Prostate gland (tissue), 2 donors: ENCODE results near the gene USP25. TPM values are rescaled to one million over a fixed set of nuclear protein-coding genes. Genes with fewer than 3 reads are reported as not detected.
"Not testable (repeated sequence)": the region's sequence is repeated elsewhere in the genome, so short reads cannot be mapped to it uniquely, and the experiment has no call there.

Experiments
- DNase-seq: peaks from one replicate; pipeline ENCODE4 v3.0.0-alpha.2; 2019; ENCODE audit warnings: low spot score
- H3K27ac ChIP-seq, 2 donors: fragments of 200-600 bp; sonication (generic); 2 replicates each; pipeline ENCODE4 v1.5.1; 2017 to 2019
- H3K27me3 ChIP-seq: fragments of 200-600 bp; sonication (generic); replicated peaks from 2 replicates; pipeline ENCODE4 v1.5.1; 2019; ENCODE audit not compliant: insufficient read depth
- H3K36me3 ChIP-seq, 2 donors: fragments of 200-600 bp; sonication (generic); 1 replicate in 1 of 2; 2 replicates in 1 of 2; pipeline versions ENCODE4 v1.5.1 to v1.8.1; 2017 to 2019
- H3K4me1 ChIP-seq: fragments of 200-600 bp; sonication (generic); replicated peaks from 2 replicates; pipeline ENCODE4 v1.5.1; 2019
- H3K4me3 ChIP-seq, 2 donors: fragments of 200-600 bp; sonication (generic); 2 replicates each; pipeline ENCODE4 v1.5.1; 2017 to 2019
- H3K9me3 ChIP-seq: fragments of 200-600 bp; sonication (generic); 2 replicates; pipeline ENCODE4 v1.5.1; 2017
- CTCF ChIP-seq, 4 experiments: fragments of 200-600 bp in 2 of 4; fragments of 450-650 bp in 2 of 4; sonication (generic) in 2 of 4; IDR thresholded peaks; 1 replicate in 3 of 4; 2 replicates in 1 of 4; pipeline ENCODE4 v1.5.1; 2016 to 2019; ENCODE audit warnings: antibody characterized with exemption in 4 of 4, mild to moderate bottlenecking in 2 of 4, moderate library complexity in 2 of 4
- POLR2A ChIP-seq: fragments of 450-650 bp; IDR thresholded peaks from one replicate; pipeline ENCODE4 v1.6.1; 2016; ENCODE audit warnings: antibody characterized with exemption, mild to moderate bottlenecking
- POLR2AphosphoS5 ChIP-seq: sonication (generic); formaldehyde crosslinking; IDR thresholded peaks from one replicate; pipeline ENCODE4 v1.6.1; 2017; ENCODE audit warnings: antibody characterized with exemption
- WGBS: methylation state at CpG from one replicate; pipeline ENCODE4 v1.1.5; 2018; 5-methylcytosine and 5-hydroxymethylcytosine counted together
- intact Hi-C: fragments of 100-400 bp; cut with DNase I; formaldehyde crosslinking; loops from one replicate; pipeline ENCODE4 v1.14.2; 2022
- total RNA-seq, 2 donors: library from RNA; depleted of rRNA; stranded (reverse); fragments of >200 nt; gene quantifications; one replicate each; pipeline ENCODE4 v1.1.0, GENCODE V29; 2016

Gene USP25
- total RNA-seq, 2 donors from 2014 or later, result 30.4 to 49.3 TPM

- H3K4me3 ChIP-seq, result no peak overlapping the region
- TF ChIP-seq POLR2AphosphoS5 (no peak), CTCF (IDR thresholded peaks at IDR 0.05) (no peak), POLR2A (no peak)
- no peaks in the 10 kb centered on the region for H3K9me3 ChIP-seq
- no peaks in the 10 kb centered on the region for H3K4me1 ChIP-seq
- no peak for DNase-seq
- no peaks in the 10 kb centered on the region for H3K27me3 ChIP-seq
- H3K27ac ChIP-seq, result no peak overlapping the region
- intact Hi-C loops, result loop anchor here (10.0 kb wide), 1 partner anchor 89 kb away; no protein-coding TSS in a partner anchor
- no peaks in the 10 kb centered on the region for H3K36me3 ChIP-seq
- 71% methylated on average over 2 of the region's 2 CpGs for WGBS
These were observed 5.6 kb downstream of the USP25 start for GRCh38 chr21:15735409-15735808.

- not testable (repeated sequence) for H3K27ac ChIP-seq, H3K4me1 ChIP-seq, H3K9me3 ChIP-seq, H3K4me3 ChIP-seq, H3K27me3 ChIP-seq, DNase-seq, H3K36me3 ChIP-seq
- intact Hi-C loops, result loop anchor here (10.0 kb wide), 1 partner anchor 89 kb away; no protein-coding TSS in a partner anchor
- WGBS, result 71% methylated on average over 4 of the region's 4 CpGs
These were observed 6.1 kb downstream of the USP25 start for GRCh38 chr21:15735931-15736330.

GRCh38 chr21:15738779-15739178 lies 9.0 kb downstream of the USP25 start:
- not testable (repeated sequence) for H3K4me3 ChIP-seq, H3K4me1 ChIP-seq, H3K27me3 ChIP-seq, DNase-seq, H3K27ac ChIP-seq, H3K36me3 ChIP-seq, H3K9me3 ChIP-seq
- intact Hi-C loops, result loop anchor here (10.0 kb wide), 1 partner anchor 86 kb away; no protein-coding TSS in a partner anchor
- 81% methylated on average over 10 of the region's 10 CpGs for WGBS

GRCh38 chr21:15740383-15740782 lies 10.6 kb downstream of the USP25 start:
- Histone ChIP-seq H3K9me3 (no peaks in the 10 kb centered on the region), H3K4me1 (no peaks in the 10 kb centered on the region), H3K27ac (no peak overlapping the region), H3K4me3 (no peak overlapping the region), H3K27me3 (no peaks in the 10 kb centered on the region), H3K36me3 (no peaks in the 10 kb centered on the region)
- intact Hi-C loops, result no loop called here
- DNase-seq, result no peak
- 90% methylated on average over 3 of the region's 3 CpGs for WGBS
- no peak for TF ChIP-seq POLR2A
- TF ChIP-seq POLR2AphosphoS5, result no peak
- TF ChIP-seq CTCF (IDR thresholded peaks at IDR 0.05), result no peak

GRCh38 chr21:15741510-15741909 lies 11.7 kb downstream of the USP25 start:
- no peak for TF ChIP-seq CTCF (IDR thresholded peaks at IDR 0.05)
- intact Hi-C loops, result no loop called here
- 29% methylated on average over 1 of the region's 1 CpG for WGBS

GRCh38 chr21:15742052-15742670 lies 12.4 kb downstream of the USP25 start:
- H3K27me3 ChIP-seq, result no peaks in the 10 kb centered on the region
- no peaks in the 10 kb centered on the region for H3K4me1 ChIP-seq
- no peak overlapping the region for H3K27ac ChIP-seq
- H3K36me3 ChIP-seq, result no peaks in the 10 kb centered on the region
- no peaks in the 10 kb centered on the region for H3K9me3 ChIP-seq
- no peak overlapping the region for H3K4me3 ChIP-seq
- WGBS, result 70% methylated on average over 4 of the region's 4 CpGs
- TF ChIP-seq CTCF (IDR thresholded peaks at IDR 0.05), result no peak
- no peak for TF ChIP-seq POLR2A
- no peak for TF ChIP-seq POLR2AphosphoS5
- DNase-seq, result no peak
- intact Hi-C loops, result no loop called here

More at GRCh38 chr21:15741510-15741909, 11.7 kb downstream of the USP25 start:
- H3K27me3 ChIP-seq, result no peaks in the 10 kb centered on the region
- H3K4me1 ChIP-seq, result no peaks in the 10 kb centered on the region
- H3K27ac ChIP-seq, result no peak overlapping the region
- H3K9me3 ChIP-seq, result no peaks in the 10 kb centered on the region
- no peaks in the 10 kb centered on the region for H3K36me3 ChIP-seq
- DNase-seq, result no peak
- H3K4me3 ChIP-seq, result no peak overlapping the region
